Smooth muscle cell (in vitro differentiated cells): ENCODE measurements around the gene PARD6B. TPM values are rescaled to one million over a fixed set of nuclear protein-coding genes. Genes with fewer than 3 reads are reported as not detected.
"Not testable (repeated sequence)": the region's sequence is repeated elsewhere in the genome, so short reads cannot be mapped to it uniquely, and the experiment has no call there.

ENCODE experiments used
- DNase-seq: peaks from one replicate; lab custom pipeline; 2025; ENCODE audit not compliant: unreplicated experiment; lab: John Stamatoyannopoulos, UW
- H2AFZ ChIP-seq: fragments of 200-600 bp; sonication (generic); 2 replicates; pipeline ENCODE4 v1.6.0; 2016; ENCODE audit warnings: antibody characterized with exemption, low read depth, mild to moderate bottlenecking
- H3F3A ChIP-seq: fragments of 200-600 bp; sonication (generic); 2 replicates; pipeline ENCODE4 v1.6.0; 2017; ENCODE audit warnings: antibody characterized with exemption, low read depth
- H3K27ac ChIP-seq: fragments of 200-600 bp; sonication (generic); 2 replicates; pipeline ENCODE4 v1.5.1; 2016; ENCODE audit warnings: low read depth, mild to moderate bottlenecking
- H3K27me3 ChIP-seq: fragments of 200-600 bp; sonication (generic); 2 replicates; pipeline ENCODE4 v1.6.1; 2016; ENCODE audit warnings: low read depth, mild to moderate bottlenecking
- H3K36me3 ChIP-seq: fragments of 200-600 bp; sonication (generic); 2 replicates; pipeline ENCODE4 v1.5.1; 2016; ENCODE audit warnings: low read depth
- H3K4me1 ChIP-seq: fragments of 200-600 bp; sonication (generic); 2 replicates; pipeline ENCODE4 v1.5.1; 2016; ENCODE audit warnings: low read depth
- H3K4me2 ChIP-seq: fragments of 200-600 bp; sonication (generic); 2 replicates; pipeline ENCODE4 v1.6.0; 2016; ENCODE audit warnings: mild to moderate bottlenecking
- H3K4me3 ChIP-seq: fragments of 200-600 bp; sonication (generic); 2 replicates; pipeline ENCODE4 v1.5.1; 2016; ENCODE audit warnings: mild to moderate bottlenecking
- H3K79me2 ChIP-seq: fragments of 200-600 bp; sonication (generic); 2 replicates; pipeline ENCODE4 v1.6.0; 2016; ENCODE audit warnings: low read depth, mild to moderate bottlenecking
- H3K9ac ChIP-seq: fragments of 200-600 bp; sonication (generic); 2 replicates; pipeline ENCODE4 v1.6.0; 2016; ENCODE audit warnings: low read depth
- H3K9me3 ChIP-seq: fragments of 200-600 bp; sonication (generic); replicated peaks from 2 replicates; pipeline ENCODE4 v1.5.1; 2016; ENCODE audit warnings: low read depth
- H4K20me1 ChIP-seq: fragments of 200-600 bp; sonication (generic); 2 replicates; pipeline ENCODE4 v1.6.0; 2016; ENCODE audit warnings: low read depth
- WGBS: methylation state at CpG from one replicate; pipeline ENCODE4 v1.1.7; 2016; ENCODE audit warnings: low lambda C conversion rate; 5-methylcytosine and 5-hydroxymethylcytosine counted together
- polyA plus RNA-seq: library from polyadenylated mRNA; unstranded; fragments of >200 nt; fragmentation: Nextera tagmentation; extraction: Ambion mirVana; gene quantifications from 2 replicates; pipeline ENCODE4 v1.2.1, GENCODE V29; 2016
- total RNA-seq: library from RNA; depleted of rRNA; stranded (reverse); fragments of >200 nt; gene quantifications from 2 replicates; pipeline ENCODE4 v1.2.3, GENCODE V29; 2014
- TF ChIP-seq, protein P1 (sequence below): fragments of 200-600 bp; sonication (generic); IDR thresholded peaks from 2 replicates; pipeline ENCODE4 v1.5.1; 2017; ENCODE audit warnings: borderline replicate concordance, mild to moderate bottlenecking, antibody characterized with exemption; ENCODE audit not compliant: insufficient read depth, poor library complexity, severe bottlenecking

PARD6B gene
- total and polyA plus RNA-seq, 2 experiments from 2014 or later: 0.26 to 6.5 TPM

DNA sequence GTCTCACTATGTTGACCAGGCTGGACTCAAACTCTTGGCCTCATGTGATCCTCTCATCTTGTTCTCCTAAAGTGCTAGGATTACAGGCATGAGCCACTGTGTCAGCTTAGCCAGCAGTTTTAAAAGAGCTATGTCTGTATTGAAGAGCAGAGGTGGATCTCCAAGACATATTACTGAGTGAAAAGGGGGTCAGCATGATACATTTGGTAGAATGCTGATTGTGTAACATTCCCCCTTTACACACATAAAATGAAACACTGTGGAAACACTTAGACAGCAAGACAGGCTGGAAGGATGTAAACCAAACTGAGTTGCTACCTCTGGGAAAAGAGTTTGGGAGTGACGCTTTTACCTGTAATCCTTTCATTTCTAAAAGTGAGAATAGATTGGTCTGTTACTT, 38.4 kb upstream of the PARD6B start:
- H3K36me3 ChIP-seq: no peaks in the 10 kb centered on the region
- no peak overlapping the region for H3K9ac ChIP-seq
- H4K20me1 ChIP-seq: no peaks in the 10 kb centered on the region
- peaks cover 29% of the 10 kb centered on the region for H3K4me1 ChIP-seq
- H3F3A ChIP-seq: no peaks in the 10 kb centered on the region
- H3K79me2 ChIP-seq: no peaks in the 10 kb centered on the region
- H3K27ac ChIP-seq: no peak overlapping the region
- H3K27me3 ChIP-seq: no peaks in the 10 kb centered on the region
- no peak overlapping the region for H3K4me3 ChIP-seq
- no peak for DNase-seq
- TF ChIP-seq, protein P1, sequence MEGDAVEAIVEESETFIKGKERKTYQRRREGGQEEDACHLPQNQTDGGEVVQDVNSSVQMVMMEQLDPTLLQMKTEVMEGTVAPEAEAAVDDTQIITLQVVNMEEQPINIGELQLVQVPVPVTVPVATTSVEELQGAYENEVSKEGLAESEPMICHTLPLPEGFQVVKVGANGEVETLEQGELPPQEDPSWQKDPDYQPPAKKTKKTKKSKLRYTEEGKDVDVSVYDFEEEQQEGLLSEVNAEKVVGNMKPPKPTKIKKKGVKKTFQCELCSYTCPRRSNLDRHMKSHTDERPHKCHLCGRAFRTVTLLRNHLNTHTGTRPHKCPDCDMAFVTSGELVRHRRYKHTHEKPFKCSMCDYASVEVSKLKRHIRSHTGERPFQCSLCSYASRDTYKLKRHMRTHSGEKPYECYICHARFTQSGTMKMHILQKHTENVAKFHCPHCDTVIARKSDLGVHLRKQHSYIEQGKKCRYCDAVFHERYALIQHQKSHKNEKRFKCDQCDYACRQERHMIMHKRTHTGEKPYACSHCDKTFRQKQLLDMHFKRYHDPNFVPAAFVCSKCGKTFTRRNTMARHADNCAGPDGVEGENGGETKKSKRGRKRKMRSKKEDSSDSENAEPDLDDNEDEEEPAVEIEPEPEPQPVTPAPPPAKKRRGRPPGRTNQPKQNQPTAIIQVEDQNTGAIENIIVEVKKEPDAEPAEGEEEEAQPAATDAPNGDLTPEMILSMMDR: no peak
- WGBS: 97% methylated on average over 1 of the region's 1 CpG
- H3K9me3 ChIP-seq: no peaks in the 10 kb centered on the region
- H3K4me2 ChIP-seq: no peak overlapping the region
- H2AFZ ChIP-seq: no peak overlapping the region

DNA sequence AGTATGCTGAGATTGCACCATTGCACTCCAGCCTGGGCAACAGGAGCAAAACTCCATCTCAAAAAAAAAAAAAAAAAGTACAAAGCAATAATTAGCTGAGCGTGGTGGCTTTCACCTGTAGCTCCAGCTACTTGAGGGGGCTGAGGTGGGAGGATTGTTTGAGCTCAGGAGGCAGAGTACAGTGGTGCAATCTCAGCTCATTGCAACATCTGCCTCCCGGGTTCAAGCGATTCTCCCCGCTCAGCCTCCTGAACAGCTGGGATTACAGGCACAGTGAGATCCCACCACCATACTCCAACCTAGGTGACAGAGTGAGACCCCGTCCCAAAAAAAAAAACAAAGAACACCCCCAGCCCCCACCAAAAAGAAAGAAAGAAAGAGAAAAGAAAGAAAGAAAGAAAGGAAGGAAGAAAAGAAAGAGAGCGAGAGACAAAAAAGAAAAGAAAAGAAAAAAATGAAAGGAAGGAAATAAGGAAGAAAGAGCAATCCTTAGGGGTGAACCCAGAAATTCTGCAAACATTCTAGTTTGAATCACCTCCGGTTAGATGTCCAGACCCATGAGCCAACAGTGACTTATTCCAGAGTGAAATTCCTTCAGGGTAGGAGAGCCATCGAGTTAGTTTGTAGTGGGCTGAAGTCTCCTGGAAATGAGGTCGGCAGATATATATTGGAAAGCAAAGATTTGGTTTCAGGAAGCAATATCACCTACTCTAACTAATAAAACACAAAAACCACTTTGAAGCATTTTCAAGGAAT, 36.8 kb upstream of the PARD6B start:
- Histone ChIP-seq H3K9ac (no peak overlapping the region), H3K27me3 (no peaks in the 10 kb centered on the region), H3K4me3 (no peak overlapping the region), H3K4me2 (no peak overlapping the region), H2AFZ (no peak overlapping the region), H3K4me1 (peaks cover 29% of the 10 kb centered on the region), H3K27ac (no peak overlapping the region), H3K9me3 (no peaks in the 10 kb centered on the region), H3K79me2 (no peaks in the 10 kb centered on the region), H4K20me1 (no peaks in the 10 kb centered on the region), H3K36me3 (no peaks in the 10 kb centered on the region), H3F3A (no peaks in the 10 kb centered on the region)
- WGBS: 83% methylated on average over 9 of the region's 9 CpGs
- TF ChIP-seq, protein P1: no peak
- no peak for DNase-seq

DNA sequence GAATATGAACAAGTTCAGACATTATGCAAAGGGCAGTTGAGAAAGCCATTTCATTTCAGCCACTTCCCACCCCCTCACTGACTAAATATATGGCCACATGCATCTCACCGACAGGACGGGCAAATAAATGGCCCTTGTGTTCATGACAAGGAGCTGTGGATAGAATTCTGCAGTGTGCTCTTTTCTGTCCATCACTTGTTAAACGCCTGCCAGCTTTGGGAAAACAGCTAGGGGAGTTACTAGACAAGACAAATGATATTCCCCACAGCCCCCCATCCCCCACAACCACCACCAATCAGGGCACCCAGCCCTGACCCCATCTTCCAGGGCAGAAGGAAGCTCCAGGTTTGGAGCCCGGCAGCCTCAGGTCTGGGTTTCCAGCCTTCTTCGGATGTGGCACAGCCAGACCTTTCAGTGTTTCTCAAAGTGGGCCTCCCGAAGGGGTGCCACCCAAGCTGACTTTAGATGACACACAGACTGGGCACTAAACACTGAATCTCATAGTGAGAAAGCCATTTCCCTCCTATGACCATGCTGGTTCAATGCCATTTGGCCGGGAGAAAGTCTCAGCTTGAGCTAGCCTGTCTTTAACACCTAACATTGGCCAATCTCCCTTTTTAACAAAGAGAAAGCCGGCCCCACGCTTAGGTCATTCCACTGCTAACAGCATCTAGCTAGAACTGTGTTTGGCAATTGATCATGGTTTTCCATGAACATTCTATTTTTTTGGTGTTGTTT, 36.1 kb upstream of the PARD6B start:
- Histone ChIP-seq H3F3A (no peaks in the 10 kb centered on the region), H3K9ac (no peak overlapping the region), H3K27ac (no peak overlapping the region), H3K4me3 (no peak overlapping the region), H3K36me3 (no peaks in the 10 kb centered on the region), H2AFZ (no peak overlapping the region), H3K4me1 (peaks cover 28% of the 10 kb centered on the region), H3K4me2 (no peak overlapping the region), H3K9me3 (no peaks in the 10 kb centered on the region), H3K27me3 (no peaks in the 10 kb centered on the region), H4K20me1 (no peaks in the 10 kb centered on the region), H3K79me2 (no peaks in the 10 kb centered on the region)
- 81% methylated on average over 9 of the region's 9 CpGs for WGBS
- TF ChIP-seq, protein P1: no peak
- no peak for DNase-seq

DNA sequence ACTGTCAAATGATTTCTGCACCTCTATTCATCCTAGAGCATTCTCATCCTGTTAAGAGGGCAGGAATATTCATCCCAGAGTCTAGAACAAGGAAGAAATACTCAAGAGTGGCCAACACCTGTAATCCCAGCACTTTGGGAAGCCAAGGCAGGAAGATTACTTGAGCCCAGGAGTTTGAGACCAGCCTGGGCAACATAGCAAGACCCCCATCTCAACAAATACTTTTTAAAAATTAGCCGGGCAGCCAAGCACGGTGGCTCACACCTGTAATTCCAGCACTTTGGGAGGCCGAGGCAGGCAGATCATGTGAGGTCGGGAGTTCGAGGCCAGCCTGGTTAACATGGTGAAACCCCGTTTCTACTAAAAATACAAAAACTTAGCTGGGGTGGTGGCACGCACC, 33.1 kb upstream of the PARD6B start:
- H3K4me3 ChIP-seq, H3K4me2 ChIP-seq, H3F3A ChIP-seq, H3K27me3 ChIP-seq, DNase-seq, H3K9ac ChIP-seq, H3K27ac ChIP-seq, H3K9me3 ChIP-seq, H2AFZ ChIP-seq, H3K4me1 ChIP-seq, H3K36me3 ChIP-seq, H3K79me2 ChIP-seq, H4K20me1 ChIP-seq: not testable (repeated sequence)
- WGBS: 96% methylated on average over 7 of the region's 7 CpGs
